GM18861 (cell line): Measurements from ENCODE around the gene DAB2IP.

Experiments
- ATAC-seq: cut with Tn5 transposase; IDR thresholded peaks from one replicate; pipeline ENCODE4 v1.9.1; 2021; ENCODE audit not compliant: unreplicated experiment

DAB2IP gene

GRCh38 chr9:121757281-121757585 is 105.8 kb downstream of the DAB2IP start:
- no peak for ATAC-seq

- no peak for ATAC-seq
Observed at GRCh38 chr9:121758693-121759092, 107.3 kb downstream of the DAB2IP start.

- ATAC-seq = no peak
Observed at GRCh38 chr9:121759996-121760395, 108.6 kb downstream of the DAB2IP start.

GRCh38 chr9:121760571-121760970 is 109.1 kb downstream of the DAB2IP start:
- ATAC-seq = no peak

- ATAC-seq = no peak
Observed at GRCh38 chr9:121763131-121763530, 111.7 kb downstream of the DAB2IP start.

- no peak for ATAC-seq
Observed at GRCh38 chr9:121763561-121764370, 112.3 kb downstream of the DAB2IP start.

GRCh38 chr9:121764371-121764730 is 112.9 kb downstream of the DAB2IP start:
- no peak for ATAC-seq

GRCh38 chr9:121765021-121765950 is 113.9 kb downstream of the DAB2IP start:
- no peak for ATAC-seq

- ATAC-seq = no peak
Observed at GRCh38 chr9:121766081-121766683, 114.7 kb downstream of the DAB2IP start.

GRCh38 chr9:121767171-121767769 is 115.8 kb downstream of the DAB2IP start:
- no peak for ATAC-seq

GRCh38 chr9:121768416-121769015 is 117.1 kb downstream of the DAB2IP start:
- no peak for ATAC-seq

- no peak for ATAC-seq
Observed at GRCh38 chr9:121769939-121770338, 118.5 kb downstream of the DAB2IP start.

GRCh38 chr9:121770415-121771273 is 119.2 kb downstream of the DAB2IP start:
- no peak for ATAC-seq

- ATAC-seq = no peak
Observed at GRCh38 chr9:121771418-121771817, 120.0 kb downstream of the DAB2IP start.

GRCh38 chr9:121771851-121772599 is 120.6 kb downstream of the DAB2IP start:
- no peak for ATAC-seq

GRCh38 chr9:121772600-121773285 is 121.3 kb downstream of the DAB2IP start:
- no peak for ATAC-seq

GRCh38 chr9:121773286-121773953 is 122.0 kb downstream of the DAB2IP start:
- ATAC-seq = no peak
